IPS-18c (cell line): ENCODE data around the gene POU4F3.

Experiments
- H3K4me3 ChIP-seq: 2 replicates; pipeline ENCODE4 v1.7.0; 2013; ENCODE audit warnings: low read depth, mild to moderate bottlenecking, low read length, moderate library complexity; ENCODE audit not compliant: insufficient read depth
- H3K9me3 ChIP-seq: one replicate; pipeline ENCODE4 v1.6.1; 2013; ENCODE audit warnings: mild to moderate bottlenecking, low read length, moderate library complexity; ENCODE audit not compliant: control insufficient read depth, insufficient read depth

The POU4F3 gene

GRCh38 chr5:146366904-146367303, 28.3 kb downstream of the POU4F3 start:
- no peaks in the 10 kb centered on the region for H3K9me3 ChIP-seq
- no peak overlapping the region for H3K4me3 ChIP-seq

DNA sequence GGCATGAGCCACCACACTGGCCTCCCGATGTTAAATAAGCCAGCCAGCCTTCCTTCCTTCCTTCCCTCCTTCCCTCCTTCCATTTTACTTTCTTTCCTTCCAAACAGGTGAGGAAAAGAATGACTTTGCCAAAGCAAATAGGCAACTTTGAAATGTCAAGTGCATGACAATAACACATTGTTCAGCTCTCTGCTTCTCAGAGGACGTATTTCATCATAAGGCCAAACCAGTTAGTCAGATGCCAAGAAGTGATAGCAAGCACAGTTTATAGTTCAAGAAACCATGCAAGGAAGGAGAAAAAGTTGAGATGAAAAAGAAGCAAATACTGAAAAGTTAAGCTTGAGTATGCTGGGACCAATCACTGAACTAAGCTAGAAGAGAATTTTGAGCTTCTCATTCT, 29.5 kb downstream of the POU4F3 start:
- Histone ChIP-seq H3K9me3 (no peaks in the 10 kb centered on the region), H3K4me3 (no peak overlapping the region)

- H3K9me3 ChIP-seq = no peaks in the 10 kb centered on the region
- H3K4me3 ChIP-seq = no peak overlapping the region
Observed at GRCh38 chr5:146369691-146370090, 31.1 kb downstream of the POU4F3 start.

DNA sequence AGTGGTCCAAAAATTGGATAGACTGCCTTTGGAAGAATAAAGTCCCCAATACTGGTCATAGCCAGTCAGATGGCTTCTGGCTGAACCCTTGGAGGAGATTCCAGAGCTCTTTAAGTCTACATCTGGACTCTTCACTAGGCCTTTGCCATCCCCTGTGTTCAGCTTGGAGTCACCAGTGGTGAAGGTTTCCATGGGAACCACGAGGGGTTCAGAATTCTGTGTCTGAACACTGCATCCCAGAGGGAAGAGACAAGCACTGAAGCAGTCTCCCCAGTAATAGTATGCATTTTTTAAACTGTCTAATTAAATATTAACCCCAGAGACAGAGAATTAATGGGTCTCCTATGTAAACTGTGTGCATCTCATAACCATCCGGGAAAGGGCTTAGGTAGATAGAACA, 38.2 kb downstream of the POU4F3 start:
- H3K9me3 ChIP-seq = no peaks in the 10 kb centered on the region
- no peak overlapping the region for H3K4me3 ChIP-seq

- no peak overlapping the region for H3K4me3 ChIP-seq
Observed at GRCh38 chr5:146378986-146379385, 40.3 kb downstream of the POU4F3 start.

DNA sequence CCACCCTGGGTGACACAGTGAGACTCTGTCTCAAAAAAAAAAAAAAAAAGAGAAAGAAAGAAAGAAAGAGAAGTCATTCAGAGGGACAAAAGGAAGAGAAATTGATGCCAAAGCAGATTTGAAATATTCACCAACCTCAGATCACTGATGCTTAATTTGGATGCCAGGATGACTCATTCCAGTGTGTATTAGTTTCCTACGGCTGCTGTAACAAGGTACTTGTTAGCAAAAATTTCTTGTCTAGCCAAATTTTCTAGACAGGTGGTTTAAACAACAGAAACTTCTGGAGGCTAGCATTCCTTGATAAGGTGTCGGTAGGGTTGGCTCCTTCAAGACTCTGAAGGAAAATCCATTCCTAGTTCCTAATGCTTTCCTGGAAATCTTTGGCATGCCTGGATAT, 42.1 kb downstream of the POU4F3 start:
- no peaks in the 10 kb centered on the region for H3K9me3 ChIP-seq
- H3K4me3 ChIP-seq = no peak overlapping the region

More at GRCh38 chr5:146378986-146379385, 40.3 kb downstream of the POU4F3 start:
- no peaks in the 10 kb centered on the region for H3K9me3 ChIP-seq

- H3K9me3 ChIP-seq = no peaks in the 10 kb centered on the region
- H3K4me3 ChIP-seq = no peak overlapping the region
Observed at GRCh38 chr5:146388386-146388785, 49.7 kb downstream of the POU4F3 start.

DNA sequence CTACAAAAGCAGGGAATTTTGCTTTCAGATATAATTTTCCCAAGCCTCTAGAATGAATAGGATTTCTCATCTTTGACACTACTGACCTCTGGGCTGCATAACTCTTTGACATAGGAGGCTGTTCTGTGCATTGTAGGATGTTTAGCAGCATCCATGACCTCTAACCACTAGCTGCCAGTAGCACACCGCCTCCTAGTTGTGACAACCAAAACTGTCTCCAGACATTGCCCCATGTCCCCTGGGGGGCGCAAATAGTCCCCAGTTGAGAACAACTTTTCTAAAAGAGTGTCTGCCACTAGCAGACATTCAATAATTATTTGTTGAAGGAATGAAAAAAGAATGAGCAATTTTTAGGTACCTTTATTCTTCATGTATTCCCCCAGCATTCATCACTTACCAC, 51.8 kb downstream of the POU4F3 start:
- Histone ChIP-seq H3K9me3 (no peaks in the 10 kb centered on the region), H3K4me3 (no peak overlapping the region)
